Astrocyte (in vitro differentiated cells and primary cell): ENCODE measurements around the gene HMGXB3.

Source experiments
- EZH2 ChIP-seq: IDR thresholded peaks from 2 replicates; pipeline ENCODE4 v1.6.1; 2012; ENCODE audit warnings: mild to moderate bottlenecking, low read length, inconsistent platforms; ENCODE audit not compliant: insufficient read depth
- TF ChIP-seq, protein P1 (sequence below): IDR thresholded peaks from 2 replicates; pipeline ENCODE4 v1.5.1; 2011; ENCODE audit warnings: low read depth, mild to moderate bottlenecking, inconsistent platforms, low read length, moderate library complexity; ENCODE audit not compliant: insufficient read depth

GRCh38 chr5:150080696-150081435 is 80.3 kb downstream of the HMGXB3 start:
- TF ChIP-seq, protein P1, sequence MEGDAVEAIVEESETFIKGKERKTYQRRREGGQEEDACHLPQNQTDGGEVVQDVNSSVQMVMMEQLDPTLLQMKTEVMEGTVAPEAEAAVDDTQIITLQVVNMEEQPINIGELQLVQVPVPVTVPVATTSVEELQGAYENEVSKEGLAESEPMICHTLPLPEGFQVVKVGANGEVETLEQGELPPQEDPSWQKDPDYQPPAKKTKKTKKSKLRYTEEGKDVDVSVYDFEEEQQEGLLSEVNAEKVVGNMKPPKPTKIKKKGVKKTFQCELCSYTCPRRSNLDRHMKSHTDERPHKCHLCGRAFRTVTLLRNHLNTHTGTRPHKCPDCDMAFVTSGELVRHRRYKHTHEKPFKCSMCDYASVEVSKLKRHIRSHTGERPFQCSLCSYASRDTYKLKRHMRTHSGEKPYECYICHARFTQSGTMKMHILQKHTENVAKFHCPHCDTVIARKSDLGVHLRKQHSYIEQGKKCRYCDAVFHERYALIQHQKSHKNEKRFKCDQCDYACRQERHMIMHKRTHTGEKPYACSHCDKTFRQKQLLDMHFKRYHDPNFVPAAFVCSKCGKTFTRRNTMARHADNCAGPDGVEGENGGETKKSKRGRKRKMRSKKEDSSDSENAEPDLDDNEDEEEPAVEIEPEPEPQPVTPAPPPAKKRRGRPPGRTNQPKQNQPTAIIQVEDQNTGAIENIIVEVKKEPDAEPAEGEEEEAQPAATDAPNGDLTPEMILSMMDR: no peak
- no peak for TF ChIP-seq EZH2
